ENCODE data around the gene FOXP1. TPM values are rescaled to one million over a fixed set of nuclear protein-coding genes. Genes with fewer than 3 reads are reported as not detected.
"Not testable (repeated sequence)": the region's sequence is repeated elsewhere in the genome, so short reads cannot be mapped to it uniquely, and the experiment has no call there.

FOXP1 gene
- total RNA-seq, 1 donor from 2014 or later = 56.7 TPM

DNA sequence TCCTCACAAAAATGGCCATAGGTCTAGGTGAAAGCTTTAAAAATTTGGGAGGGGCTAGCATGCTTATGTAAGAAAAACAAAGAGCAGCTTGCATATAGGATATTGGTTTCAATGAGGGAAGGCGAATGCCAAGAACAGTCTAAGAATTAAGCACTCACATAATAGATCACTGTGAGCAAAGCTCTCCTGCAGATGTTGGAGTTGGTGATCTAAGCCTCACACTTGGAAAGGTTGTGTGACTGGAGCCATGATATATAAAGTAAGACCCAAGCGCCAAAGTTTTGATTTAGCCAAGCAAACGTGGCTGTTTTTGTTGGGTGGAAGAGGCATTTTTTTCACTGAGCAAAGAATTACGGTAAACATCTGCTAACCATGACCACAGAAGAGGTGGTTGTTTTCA lies 237.5 kb downstream of the FOXP1 start:
- DNase-seq (ENCODE audit: low read depth in 2 of 2) = no peak

DNA sequence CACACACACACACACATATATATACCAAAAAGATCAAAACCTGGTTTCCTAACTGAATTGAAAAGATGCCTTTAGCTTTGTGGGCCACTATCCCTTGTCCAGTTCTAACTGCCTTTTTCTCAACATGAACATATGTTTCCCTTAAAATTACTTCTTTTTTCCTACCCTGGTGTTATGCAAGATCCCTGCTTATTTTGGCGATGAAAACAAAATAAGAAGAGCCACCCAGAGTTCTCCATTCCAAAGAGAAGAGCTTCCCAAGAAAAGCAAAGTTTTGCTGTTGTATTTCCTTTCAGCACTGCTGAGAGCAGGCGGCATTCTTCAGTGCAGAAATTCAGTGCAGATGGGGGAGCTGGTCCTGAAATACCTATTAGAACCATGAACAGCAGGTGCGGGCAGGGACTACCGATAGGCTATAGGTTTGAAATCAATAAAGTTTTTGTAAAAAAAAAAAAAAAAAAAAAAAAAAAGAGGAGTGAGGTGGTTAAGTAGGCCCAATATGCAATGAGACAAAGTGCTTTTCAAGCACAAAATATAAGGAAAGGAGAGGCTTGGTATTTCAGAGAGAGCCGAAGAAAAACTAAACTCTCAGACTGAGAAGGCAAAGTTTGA lies 238.0 kb downstream of the FOXP1 start:
- DNase-seq (ENCODE audit: low read depth in 2 of 2) = peak; percentile 2 to 3

DNA sequence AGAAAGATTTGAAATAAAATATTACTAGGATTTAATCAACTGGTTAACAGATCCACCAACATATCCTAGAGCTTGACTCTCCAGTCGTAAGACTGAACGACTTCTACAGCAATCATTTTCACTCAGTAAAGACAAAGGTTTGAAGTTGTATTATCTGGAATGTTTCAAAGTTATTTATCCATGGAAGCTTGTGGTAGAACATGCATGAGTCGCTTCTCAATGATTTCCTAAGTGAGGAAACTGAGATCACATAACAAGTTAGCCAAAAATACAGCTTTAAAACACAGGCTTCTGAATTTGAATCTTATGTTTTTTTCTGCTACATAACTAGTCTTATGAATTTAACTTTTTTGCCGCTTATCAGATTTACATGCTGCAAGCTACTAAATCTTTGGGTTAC lies 241.8 kb downstream of the FOXP1 start:
- DNase-seq (ENCODE audit: low read depth in 2 of 2) = peak in 1 of 2 donors; percentile 39

DNA sequence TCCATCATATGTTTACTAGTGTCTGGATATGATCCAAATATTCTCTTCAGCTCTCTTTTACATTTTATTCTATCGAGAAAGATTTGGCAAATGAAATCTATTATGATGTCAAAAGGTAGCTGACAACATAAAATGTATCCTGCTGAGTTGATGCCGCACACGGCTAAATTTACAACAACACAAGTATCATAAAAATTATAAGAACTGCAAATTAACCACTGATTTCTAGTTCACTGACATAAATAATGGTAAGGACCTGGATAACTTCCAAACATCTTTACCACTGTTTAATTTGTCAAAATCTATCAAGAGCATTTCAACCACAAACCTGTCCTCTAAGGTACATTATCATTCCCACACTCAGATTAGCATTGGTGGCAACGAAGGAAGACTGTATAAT lies 244.5 kb downstream of the FOXP1 start:
- DNase-seq (ENCODE audit: low read depth in 2 of 2) = no peak

DNA sequence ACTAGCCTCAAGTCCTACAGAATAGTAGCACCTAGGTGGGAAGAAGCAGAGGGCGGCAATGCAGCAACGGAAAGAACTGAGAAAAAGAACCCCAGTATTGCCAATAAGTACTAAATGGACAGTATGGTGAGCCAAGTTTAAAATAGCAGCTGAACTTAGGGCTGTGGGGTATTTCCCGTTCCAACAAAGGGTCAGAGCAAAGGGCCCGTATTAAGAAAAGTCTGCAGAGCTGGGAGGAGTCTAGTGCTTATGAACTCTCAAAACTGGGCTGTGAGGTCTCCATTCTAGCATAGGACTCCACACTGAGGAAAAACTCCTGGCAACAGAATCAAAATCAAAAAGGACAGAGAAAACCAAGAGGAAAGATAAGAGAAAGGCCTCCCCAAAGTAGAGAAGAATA lies 250.7 kb downstream of the FOXP1 start:
- no peak for DNase-seq (ENCODE audit: low read depth in 2 of 2)

DNA sequence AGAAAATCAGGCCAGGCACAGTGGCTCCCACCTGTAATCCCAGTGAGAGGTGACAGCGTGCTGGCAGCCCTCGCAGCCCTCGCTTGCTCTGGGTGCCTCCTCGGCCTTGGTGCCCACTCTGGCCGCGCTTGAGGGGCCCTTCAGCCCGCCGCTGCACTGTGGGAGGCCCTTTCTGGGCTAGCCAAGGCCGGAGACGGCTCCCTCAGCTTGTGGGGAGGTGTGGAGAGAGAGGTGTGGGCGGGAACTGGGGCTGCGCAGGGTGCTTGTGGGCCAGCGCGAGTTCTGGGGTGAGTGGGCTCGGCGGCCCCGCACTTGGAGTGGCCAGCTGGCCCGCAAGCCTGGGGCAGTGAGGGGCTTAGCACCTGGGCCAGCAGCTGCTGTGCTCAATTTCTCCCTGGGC lies 252.6 kb downstream of the FOXP1 start:
- no peak for DNase-seq (ENCODE audit: low read depth in 2 of 2)

DNA sequence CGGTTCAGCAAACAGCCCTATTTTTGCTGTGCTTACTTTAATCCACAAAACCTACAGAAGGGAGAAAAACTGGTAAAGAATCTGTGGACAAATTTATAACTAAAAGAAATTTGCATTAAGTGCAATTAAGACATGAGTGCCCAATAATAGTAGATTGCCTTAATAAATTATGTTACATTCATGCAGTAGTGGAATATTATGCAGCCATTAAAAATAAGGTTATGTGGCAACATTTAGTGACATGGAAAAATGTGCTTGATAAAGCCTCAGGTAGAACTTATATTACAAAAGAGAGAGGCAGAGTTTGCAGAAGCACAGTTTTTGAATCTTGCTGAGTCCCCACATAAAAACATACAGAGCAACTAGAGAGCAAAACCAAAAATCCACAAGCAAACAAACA lies 253.0 kb downstream of the FOXP1 start:
- no peak for DNase-seq (ENCODE audit: low read depth in 2 of 2)

DNA sequence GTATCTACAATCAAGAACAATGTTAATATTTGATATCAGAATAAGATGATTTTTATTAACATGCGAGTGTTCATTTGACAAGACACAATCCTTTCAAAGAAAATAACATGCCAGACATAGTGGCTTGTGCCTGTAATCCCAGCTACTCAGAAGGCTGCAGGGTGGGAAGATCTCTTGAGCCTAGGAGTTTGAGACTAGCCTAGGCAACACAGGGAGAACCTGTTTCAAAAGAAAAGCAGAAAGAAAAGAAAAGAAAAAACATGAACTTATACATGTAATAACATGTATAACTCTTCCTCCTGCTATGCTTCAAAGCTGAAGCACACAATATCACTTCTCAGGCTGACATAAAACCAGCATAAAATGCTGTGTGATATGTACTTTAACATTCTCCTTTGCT lies 253.7 kb downstream of the FOXP1 start:
- no peak for DNase-seq (ENCODE audit: low read depth in 2 of 2)

DNA sequence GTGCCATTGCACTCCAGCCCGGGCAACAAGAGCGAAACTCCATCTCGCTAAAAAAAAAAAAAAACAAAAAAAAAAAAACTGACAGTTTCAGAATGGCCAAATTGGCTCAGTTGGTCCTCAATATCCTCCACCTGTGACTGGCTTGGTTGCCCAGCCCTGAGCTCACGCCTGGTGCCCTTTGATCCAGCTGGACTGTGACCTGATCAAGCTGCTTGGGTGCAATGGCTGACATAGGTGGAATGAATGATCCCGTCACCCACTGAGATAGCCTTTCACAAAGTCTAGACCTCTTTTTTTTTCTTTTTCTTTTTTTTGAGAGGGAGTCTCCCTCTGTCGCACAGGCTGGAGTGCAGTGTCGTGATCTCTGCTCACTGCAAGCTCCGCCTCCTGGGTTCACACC lies 254.6 kb downstream of the FOXP1 start:
- no peak for DNase-seq (ENCODE audit: low read depth in 2 of 2)

DNA sequence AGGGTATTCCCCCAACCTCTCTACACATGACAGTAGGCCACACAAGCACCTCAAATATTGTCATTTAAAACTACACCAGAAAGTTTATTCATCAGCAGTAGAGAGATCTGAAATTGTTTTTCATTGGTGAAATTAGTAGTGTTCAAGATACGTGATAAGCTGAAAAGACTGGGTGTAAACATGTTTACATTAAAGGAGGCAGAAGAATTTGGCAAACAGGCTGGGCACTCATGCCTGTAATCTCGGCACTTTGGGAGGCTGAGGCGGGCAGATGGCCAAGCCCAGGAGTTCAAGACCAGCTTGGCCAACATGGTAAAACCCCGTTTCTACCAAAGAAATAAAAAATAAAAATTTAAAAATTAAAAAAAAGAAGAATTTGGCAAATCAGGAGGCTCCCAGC lies 255.6 kb downstream of the FOXP1 start:
- no peak for DNase-seq (ENCODE audit: low read depth in 2 of 2)

DNA sequence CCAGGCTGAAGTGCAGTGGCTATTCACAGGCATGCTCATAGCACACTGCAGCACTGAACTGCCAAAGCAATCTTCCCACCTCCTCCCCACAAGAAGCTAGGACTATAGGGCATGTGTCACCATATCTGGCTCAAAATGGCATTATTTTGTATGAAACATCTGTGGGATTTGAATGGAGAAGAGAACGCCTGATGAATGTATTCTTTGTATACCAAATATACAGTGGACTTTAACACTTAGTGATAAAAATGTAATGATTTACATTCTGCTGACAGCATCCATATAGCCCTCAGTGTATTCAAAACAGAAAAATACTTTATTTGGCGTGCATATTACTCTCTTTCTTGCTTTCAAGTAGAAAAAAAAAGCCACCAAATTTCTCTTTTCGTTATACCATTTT lies 257.8 kb downstream of the FOXP1 start:
- DNase-seq (ENCODE audit: low read depth in 2 of 2) = no peak

DNA sequence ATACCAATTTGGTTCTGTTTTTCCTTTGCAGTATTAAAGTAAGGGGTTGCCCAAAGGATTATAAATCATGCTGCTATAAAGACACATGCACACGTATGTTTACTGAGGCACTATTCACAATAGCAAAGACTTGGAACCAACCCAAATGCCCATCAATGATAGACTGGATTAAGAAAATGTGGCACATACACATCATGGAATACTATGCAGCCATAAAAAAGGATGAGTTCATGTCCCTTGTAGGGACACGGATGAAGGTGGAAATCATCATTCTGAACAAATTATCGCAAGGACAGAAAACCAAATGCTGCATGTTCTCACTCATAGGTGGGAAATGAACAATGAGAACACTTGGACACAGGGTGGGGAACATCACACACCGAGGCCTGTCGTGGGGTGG lies 259.3 kb downstream of the FOXP1 start:
- DNase-seq (ENCODE audit: low read depth in 2 of 2) = not testable (repeated sequence)

DNA sequence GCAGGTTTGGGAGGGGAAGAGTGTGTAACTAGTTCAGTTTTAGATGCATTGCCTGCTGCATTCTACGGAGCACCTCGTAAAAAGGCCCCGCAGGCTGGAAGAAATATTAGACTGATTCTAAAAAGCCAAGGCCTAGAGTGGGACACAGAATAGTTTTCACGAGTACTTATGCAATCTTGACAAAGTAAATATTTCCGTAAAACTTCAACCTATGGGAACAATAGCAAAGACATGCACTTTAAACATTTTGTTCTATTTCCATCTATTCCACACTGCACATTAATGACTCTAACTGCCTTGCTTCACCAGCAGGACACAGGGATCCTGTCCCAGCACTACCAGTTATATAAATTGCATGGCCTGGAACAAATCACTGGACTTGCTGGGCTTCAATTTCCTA lies 260.0 kb downstream of the FOXP1 start:
- DNase-seq (ENCODE audit: low read depth in 2 of 2) = no peak

DNA sequence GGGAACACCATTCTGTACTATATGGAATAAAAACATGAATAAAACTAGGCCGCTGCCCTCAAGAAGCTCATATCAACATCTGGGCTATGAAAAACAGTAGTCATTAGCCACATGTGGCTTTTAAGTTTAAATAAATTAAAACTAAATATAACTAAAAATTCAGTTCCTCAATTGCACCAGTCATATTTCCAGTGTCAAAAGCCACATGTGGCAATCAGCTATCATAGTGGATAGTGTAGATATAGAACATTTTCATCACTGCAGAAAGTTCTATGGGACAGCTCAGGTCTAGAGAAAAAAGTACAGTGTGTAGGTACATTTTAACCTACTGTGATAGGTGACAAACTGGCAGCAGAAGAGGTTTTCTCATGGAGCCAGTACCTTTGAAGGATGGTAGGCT lies 261.4 kb downstream of the FOXP1 start:
- no peak for DNase-seq (ENCODE audit: low read depth in 2 of 2)

DNA sequence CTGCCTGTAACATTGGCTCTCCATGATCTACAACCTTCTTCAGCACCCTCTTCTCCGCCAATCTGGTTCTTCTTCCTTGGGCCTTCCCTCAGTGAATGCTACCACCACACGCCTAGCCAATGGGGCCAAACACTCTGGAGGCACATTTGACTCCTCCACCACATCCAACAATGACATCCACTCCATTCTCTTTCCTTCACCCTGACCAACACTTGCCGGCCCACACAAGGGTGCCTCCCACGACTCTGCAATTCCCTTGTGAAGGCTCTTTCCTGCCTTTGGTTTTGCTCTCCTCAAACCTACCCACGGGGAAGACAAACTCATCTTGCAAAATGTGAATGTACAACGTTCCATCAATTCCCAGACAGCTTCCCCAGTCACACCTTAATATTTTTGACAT lies 263.8 kb downstream of the FOXP1 start:
- DNase-seq (ENCODE audit: low read depth in 2 of 2) = no peak

DNA sequence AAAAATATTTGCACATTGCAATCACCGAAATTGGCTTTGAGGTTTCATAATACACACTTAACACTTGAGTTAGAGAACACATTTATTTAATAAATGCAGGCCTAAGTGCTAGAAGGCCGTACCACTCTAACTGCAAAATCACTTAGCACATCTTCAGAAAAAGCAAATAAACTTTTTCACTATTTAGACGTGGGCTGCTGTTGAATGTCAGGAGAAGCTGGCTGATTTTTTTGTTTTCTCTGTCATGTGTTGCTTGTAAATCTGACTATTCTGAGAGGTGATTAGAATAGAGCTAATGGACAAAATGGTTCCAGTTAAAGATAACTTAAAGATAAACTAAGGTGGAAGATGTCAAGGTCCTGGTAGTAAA lies 265.1 kb downstream of the FOXP1 start:
- DNase-seq (ENCODE audit: low read depth in 2 of 2) = no peak

DNA sequence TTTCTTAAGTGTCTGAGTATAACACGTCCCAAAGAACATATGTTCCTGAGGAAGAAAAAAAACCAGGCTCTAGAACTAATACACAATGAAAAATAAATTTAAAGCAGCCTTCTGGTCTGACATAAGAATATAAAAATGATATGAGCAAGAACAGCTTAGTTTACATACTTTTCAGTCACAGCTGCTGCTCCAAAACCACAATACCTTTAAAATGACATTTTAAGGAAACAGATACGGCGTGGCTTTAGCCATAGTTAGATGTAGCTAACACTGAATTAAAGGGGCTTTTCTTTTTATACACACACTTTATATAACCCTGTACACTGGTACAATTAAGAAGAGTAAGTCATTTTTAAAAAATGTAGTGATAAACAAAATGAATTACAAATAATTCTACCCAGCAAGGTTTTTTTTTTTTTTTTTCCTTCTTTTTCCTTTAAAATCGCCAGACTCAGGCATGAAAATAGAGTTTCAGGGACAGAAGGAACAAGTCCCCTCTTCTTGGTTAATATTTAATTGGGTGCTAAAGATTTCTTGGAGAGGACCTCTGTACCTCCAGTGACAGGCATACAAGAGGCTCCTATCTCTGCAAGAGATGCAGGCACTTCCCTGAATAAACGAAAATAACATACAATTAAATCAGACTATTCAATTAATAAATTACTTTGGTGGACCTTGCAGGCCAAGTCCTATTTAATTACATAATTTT lies 265.6 kb downstream of the FOXP1 start:
- DNase-seq (ENCODE audit: low read depth in 2 of 2) = no peak

DNA sequence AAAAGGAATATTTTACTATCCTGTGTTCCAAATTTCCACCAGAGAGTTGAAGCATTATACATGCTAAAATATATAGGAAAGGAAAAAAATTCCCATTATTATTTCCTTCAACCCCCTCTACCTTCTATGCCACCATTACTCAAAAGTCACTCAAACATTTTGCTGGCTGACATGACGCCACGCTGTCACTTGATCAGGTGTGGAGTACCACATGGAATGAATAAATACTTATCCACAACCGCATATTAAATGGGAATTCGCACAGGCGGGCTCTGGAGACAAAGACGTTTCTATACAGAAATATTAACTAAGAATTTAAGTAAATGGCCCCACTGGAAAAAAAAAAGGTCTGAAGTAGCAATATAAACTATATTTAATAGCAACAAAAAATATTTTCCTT lies 266.4 kb downstream of the FOXP1 start:
- no peak for DNase-seq (ENCODE audit: low read depth in 2 of 2)

DNA sequence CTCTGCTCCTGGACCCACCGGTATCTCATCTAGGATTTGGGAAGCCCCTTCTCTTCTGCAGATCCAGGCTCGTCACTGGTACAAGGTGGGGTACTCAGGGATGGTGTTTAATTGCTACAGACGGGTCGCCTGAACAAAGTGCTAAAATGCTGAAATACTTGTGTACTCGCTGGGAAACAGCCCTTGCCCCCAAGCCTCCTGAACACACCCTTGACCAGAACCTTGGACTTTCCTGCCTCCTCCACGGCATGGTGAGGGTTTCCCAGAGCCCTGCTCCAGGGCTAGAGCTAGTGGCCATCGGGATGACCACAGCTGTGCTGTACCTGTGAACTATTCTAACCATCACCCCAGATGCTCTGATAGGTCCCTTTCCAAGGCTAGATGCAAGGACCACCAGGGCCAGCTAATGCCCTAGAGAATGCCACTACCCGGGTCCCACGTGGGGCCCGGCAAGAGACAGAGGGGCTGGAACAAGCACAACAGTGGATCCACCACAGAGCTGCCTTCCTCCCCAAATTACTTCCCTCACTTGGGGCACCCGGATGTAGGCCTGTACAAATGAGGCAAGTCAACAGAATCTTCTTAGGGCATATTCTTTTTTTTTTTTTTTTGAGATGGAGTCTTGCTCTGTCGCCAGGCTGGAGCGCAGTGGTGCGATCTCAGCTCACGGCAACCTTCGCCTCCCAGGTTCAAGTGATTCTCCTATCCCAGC lies 267.3 kb downstream of the FOXP1 start:
- DNase-seq (ENCODE audit: low read depth in 2 of 2) = no peak

DNA sequence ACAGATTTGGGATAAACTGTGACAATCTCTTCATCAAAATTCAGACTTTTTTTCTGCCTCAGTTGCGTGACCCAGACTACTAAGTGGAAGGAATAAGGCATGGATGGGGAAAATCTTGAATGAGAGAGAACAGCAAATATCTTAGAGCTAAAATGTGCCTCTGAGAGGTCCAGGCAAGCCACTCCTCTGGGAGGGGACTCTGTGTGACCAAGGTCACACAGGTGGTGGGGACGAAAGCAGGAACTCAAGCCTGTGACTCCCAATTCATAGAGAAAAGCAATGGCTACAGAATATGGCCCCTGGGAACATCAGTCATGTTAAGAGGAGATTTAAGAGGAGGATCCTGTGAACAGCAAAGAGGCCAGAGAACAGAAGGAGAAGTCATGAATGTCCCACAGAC lies 268.1 kb downstream of the FOXP1 start:
- DNase-seq (ENCODE audit: low read depth in 2 of 2) = no peak

DNA sequence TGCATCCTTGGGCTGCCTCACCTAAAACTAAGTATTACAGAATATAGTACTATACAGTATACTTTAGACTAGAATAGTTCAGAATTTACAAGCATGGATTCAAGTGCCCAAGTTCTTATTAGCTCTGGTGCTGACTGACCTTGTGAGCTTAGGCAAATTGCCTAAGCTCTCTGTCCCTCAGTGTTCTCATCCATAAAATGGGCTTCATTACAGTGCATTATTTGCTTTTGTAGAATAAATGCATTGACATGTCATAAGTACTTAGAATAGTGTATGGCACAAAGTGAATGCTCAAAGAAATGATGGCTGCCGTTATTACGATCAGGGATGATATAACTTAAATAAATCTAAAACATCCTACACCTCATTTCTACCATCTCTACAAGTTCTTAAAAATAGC lies 269.7 kb downstream of the FOXP1 start:
- no peak for DNase-seq (ENCODE audit: low read depth in 2 of 2)

DNA sequence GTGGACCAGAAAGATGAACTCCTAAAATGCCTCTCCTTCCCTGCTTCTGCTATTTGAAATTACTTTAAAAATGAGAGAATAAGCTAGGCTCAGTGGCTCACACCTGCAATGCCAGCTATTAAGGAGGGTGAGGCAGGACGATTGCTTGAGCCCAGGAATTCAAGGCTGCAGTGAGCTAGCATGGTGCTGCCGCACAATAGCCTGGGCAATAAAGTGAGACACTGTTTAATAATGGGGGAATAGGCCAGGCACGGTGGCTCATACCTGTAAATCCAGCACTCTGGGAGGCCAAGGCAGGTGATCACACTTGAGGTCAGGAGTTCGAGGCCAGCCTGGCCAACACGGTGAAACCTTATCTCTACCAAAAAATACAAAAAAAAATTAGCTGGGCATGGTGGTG lies 271.1 kb downstream of the FOXP1 start:
- DNase-seq (ENCODE audit: low read depth in 2 of 2) = no peak

DNA sequence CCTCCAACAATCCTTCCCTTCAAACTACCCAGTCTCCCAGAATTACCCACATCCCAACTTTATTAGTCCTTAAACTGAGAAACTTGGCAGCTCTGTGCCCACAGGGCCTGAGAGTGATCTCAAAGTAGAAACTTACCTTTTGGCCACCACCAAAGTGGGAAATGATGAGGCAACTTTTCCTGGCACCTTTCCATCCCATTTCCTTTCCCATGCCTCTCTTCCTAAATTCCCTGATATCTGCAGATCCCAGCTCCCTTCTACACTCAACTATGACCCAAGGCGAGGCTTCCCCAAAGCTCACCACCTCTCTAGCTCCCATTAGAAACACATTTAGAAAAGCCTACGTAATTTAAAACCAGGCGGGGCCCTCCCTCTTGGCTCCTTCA lies 271.9 kb downstream of the FOXP1 start:
- peak; percentile 95 to 99 for DNase-seq (ENCODE audit: low read depth in 2 of 2)
